ENCODE results near the gene GNAL. TPM values are rescaled to one million over a fixed set of nuclear protein-coding genes. Genes with fewer than 3 reads are reported as not detected.

Gene GNAL
- total RNA-seq, 1 experiment from 2014 or later = 4.6 TPM

GRCh38 chr18:11719050-11719449 lies 30.0 kb downstream of the GNAL start:
- POLR2A ChIA-PET = no interaction called here

More at GRCh38 chr18:11719050-11719449, 30.0 kb downstream of the GNAL start:
- CTCF ChIA-PET = no interaction called here
- DNase-seq (ENCODE audit: low read depth, low spot score) (no peak), ATAC-seq (no peak)
- no peaks in the 10 kb centered on the region for H3K27me3 ChIP-seq (ENCODE audit: insufficient read depth, low read length)
- BruUV-seq (replicated peaks) = no TSS peak
- no peak for TF ChIP-seq ZFX (IDR thresholded peaks at IDR 0.05)
- TF ChIP-seq POLR2A (IDR thresholded peaks at IDR 0.05; ENCODE audit: borderline replicate concordance, extremely low read depth, insufficient read depth, insufficient read length) = no peak
- TF ChIP-seq TCF7L2 (IDR thresholded peaks at IDR 0.05; ENCODE audit: borderline replicate concordance, extremely low read depth, insufficient read depth, insufficient read length) = no peak
- no peak for TF ChIP-seq FOSL1 (IDR thresholded peaks at IDR 0.05; ENCODE audit: low read depth)
- no peak for TF ChIP-seq SRF (IDR thresholded peaks at IDR 0.05; ENCODE audit: low read depth)
- no peak for TF ChIP-seq EZH2phosphoT487 (IDR thresholded peaks at IDR 0.05; ENCODE audit: borderline replicate concordance)
- no peak for TF ChIP-seq RAD21 (IDR thresholded peaks at IDR 0.05; ENCODE audit: low read depth)
- TF ChIP-seq REST (IDR thresholded peaks at IDR 0.05; ENCODE audit: low read depth) = no peak
- TF ChIP-seq MAX (IDR thresholded peaks at IDR 0.05) = no peak
- no peak for TF ChIP-seq ATF3 (IDR thresholded peaks at IDR 0.05)
- TF ChIP-seq SP1 (IDR thresholded peaks at IDR 0.05; ENCODE audit: low read depth) = no peak
- no peak for TF ChIP-seq ZBTB33 (IDR thresholded peaks at IDR 0.05; ENCODE audit: extremely low read depth, insufficient replicate concordance, low read length)
- no peak for TF ChIP-seq POLR2AphosphoS5 (IDR thresholded peaks at IDR 0.05; ENCODE audit: low read depth, low read length)
- no peak for TF ChIP-seq SIN3A (IDR thresholded peaks at IDR 0.05; ENCODE audit: low read depth)
- TF ChIP-seq ELF1 (IDR thresholded peaks at IDR 0.05; ENCODE audit: borderline replicate concordance, low read depth) = no peak
- TF ChIP-seq YY1 (IDR thresholded peaks at IDR 0.05; ENCODE audit: extremely low read depth, insufficient replicate concordance, low read depth, low read length) = no peak
- no peaks in the 10 kb centered on the region for H3K79me2 ChIP-seq (ENCODE audit: insufficient read depth, low read length)
- H4K20me1 ChIP-seq (ENCODE audit: insufficient read depth) = no peaks in the 10 kb centered on the region
- H3K27ac ChIP-seq (ENCODE audit: low read depth, low read length) = no peak overlapping the region
- no peak overlapping the region for H3K9ac ChIP-seq (ENCODE audit: low read length)
- RAD21 ChIA-PET (ENCODE audit: low non-redundant PET in 1 of 2, low total read pairs in 2 of 2, uncharacterized antibody in 2 of 2, unreplicated experiment in 2 of 2) = no interaction called here
- no peaks in the 10 kb centered on the region for H3K4me1 ChIP-seq (ENCODE audit: control insufficient read depth in 1 of 2, insufficient read depth in 2 of 2, low read length in 2 of 2)
- H3K4me3 ChIP-seq (replicated peaks in 1 of 2; ENCODE audit: low read depth in 1 of 2, low read length in 2 of 2) = no peak overlapping the region
- H3K9me2 ChIP-seq (ENCODE audit: insufficient read depth) = no peaks in the 10 kb centered on the region
- H3K4me2 ChIP-seq (ENCODE audit: low read length) = no peak overlapping the region
- H3K36me3 ChIP-seq (ENCODE audit: control insufficient read depth in 1 of 2, insufficient read depth in 2 of 2, low read length in 2 of 2) = no peaks in the 10 kb centered on the region
- H2AFZ ChIP-seq (ENCODE audit: low read depth, low read length, poor library complexity, severe bottlenecking) = no peak overlapping the region
- H3K9me3 ChIP-seq (ENCODE audit: control insufficient read depth in 1 of 2, insufficient read depth in 1 of 2, low read depth in 1 of 2, low read length in 2 of 2) = no peaks in the 10 kb centered on the region
- intact Hi-C loops (cut with micrococcal nuclease) = no loop called here

Data from HCT116 (cell line).